Left renal pelvis (tissue), 4 donors: ENCODE measurements around the gene IER3. TPM values are rescaled to one million over a fixed set of nuclear protein-coding genes. Genes with fewer than 3 reads are reported as not detected.
"Not testable (repeated sequence)": the region's sequence is repeated elsewhere in the genome, so short reads cannot be mapped to it uniquely, and the experiment has no call there.

ENCODE experiments used
- DNase-seq, 4 donors: peaks; one replicate each; pipeline ENCODE4 v3.0.0-alpha.2; 2013; ENCODE audit warnings: low read depth in 4 of 4, low spot score in 3 of 4
- polyA plus RNA-seq, 4 donors: library from polyadenylated mRNA; unstranded; fragments of 120-200 nt; gene quantifications; one replicate each; pipeline ENCODE4 v1.2.1, GENCODE V29; 2013; ENCODE audit not compliant: insufficient read length in 4 of 4

The IER3 gene
- polyA plus RNA-seq, 4 donors = 17.5 to 23.5 (median 21.3) TPM

DNA sequence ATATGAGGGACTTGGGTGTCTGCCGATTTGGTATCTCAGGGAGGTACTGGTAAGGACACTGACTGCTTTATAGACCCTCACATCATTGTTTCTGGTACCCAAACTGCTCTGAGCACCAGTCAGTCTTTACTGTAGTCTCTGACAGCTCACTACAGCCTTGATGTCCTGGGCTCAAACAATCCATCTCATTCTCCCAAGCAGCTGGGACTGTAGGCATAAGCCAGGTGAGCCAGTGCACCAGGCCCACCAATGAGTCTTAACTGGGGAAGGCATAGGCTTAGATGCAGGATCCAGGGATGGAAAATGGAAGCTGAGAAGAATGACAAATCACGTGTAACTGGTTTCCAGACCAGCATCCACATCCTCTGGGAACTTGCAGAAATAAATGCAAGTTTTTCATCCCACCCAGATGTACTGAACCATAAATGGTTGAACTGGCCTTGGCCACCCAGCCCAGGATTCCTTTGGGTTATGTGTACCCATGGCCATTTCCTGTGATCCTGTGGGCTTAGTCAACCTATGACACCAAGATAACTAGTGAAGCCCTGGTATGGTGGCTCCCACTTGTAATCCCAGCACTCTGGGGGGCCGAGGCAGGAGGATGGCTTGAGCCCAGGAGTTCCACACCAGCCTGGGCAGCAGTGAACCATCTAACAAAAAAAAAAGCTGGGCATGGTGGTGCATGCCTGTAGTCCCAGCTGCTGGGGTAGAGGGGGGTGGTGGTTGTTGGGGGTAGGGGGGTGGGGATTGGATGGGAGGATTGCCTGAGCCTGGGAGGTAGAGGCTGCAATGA lies 18.4 kb downstream of the IER3 start:
- no peak for DNase-seq

DNA sequence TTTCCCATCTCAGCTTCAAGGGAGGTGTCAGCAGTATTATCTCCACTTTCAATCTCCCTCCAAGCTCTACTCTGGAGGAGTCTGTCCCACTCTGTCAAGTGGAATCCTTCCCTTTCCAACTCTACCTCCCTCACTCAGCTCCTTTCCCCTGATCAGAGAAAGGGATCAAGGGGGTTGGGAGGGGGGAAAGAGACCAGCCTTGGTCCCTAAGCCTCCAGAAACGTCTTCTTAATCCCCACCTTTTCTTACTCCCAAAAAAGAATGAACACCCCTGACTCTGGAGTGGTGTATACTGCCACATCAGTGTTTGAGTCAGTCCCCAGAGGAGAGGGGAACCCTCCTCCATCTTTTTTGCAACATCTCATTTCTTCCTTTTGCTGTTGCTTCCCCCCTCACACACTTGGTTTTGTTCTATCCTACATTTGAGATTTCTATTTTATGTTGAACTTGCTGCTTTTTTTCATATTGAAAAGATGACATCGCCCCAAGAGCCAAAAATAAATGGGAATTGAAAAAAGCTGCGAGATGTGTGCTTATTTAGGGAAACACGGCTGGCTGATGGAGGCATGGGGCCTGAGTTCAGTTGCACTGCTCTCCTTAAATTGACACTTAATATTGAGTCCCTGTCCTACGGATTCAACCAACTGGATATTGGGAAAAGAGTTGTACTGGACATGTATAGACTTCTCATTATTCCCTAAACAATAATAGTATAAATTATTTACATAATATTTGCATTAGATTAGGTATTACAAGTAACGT lies 19.3 kb downstream of the IER3 start:
- no peak for DNase-seq

DNA sequence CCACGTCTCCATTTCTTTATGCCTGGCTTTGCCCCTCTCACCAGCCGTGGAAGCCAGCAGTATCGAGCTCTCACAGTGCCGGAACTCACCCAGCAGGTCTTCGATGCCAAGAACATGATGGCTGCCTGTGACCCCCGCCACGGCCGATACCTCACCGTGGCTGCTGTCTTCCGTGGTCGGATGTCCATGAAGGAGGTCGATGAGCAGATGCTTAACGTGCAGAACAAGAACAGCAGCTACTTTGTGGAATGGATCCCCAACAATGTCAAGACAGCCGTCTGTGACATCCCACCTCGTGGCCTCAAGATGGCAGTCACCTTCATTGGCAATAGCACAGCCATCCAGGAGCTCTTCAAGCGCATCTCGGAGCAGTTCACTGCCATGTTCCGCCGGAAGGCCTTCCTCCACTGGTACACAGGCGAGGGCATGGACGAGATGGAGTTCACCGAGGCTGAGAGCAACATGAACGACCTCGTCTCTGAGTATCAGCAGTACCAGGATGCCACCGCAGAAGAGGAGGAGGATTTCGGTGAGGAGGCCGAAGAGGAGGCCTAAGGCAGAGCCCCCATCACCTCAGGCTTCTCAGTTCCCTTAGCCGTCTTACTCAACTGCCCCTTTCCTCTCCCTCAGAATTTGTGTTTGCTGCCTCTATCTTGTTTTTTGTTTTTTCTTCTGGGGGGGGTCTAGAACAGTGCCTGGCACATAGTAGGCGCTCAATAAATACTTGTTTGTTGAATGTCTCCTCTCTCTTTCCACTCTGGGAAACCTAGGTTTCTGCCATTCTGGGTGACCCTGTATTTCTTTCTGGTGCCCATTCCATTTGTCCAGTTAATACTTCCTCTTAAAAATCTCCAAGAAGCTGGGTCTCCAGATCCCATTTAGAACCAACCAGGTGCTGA lies 20.3 kb downstream of the IER3 start:
- DNase-seq = not testable (repeated sequence)

- DNase-seq = not testable (repeated sequence)
These were observed 21.0 kb downstream of the IER3 start for GRCh38 chr6:30723159-30723842.

DNA sequence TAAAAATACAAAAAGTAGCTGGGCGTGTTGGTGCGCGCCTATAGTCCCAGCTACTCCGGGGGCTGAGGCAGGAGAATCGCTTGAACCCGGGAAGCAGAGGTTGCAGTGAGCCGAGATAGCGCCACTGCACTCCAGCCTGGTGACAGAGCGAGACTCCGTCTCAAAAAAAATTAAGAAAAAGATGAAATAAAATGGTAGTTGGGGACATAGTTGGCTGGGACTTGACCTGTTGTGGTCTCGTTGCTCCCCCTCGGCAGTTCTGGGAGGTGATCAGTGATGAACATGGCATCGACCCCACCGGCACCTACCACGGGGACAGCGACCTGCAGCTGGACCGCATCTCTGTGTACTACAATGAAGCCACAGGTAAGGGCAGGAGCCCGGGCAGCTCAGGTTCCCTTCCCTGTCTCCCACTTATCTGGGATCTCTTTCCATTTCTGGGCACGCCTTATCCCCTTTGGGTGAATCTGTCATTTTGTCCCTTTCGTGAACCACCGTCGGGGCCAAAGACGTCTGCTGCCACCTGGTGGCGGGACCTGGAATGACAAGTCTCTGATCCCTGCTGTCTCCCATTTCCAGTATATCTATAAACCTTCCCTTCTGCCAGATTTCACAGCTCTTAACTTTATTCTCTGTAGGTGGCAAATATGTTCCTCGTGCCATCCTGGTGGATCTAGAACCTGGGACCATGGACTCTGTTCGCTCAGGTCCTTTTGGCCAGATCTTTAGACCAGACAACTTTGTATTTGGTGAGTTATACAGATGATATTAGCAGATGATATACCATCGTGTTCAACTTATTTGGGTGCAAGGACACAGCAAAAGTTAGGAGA lies 21.9 kb downstream of the IER3 start:
- DNase-seq = no peak

DNA sequence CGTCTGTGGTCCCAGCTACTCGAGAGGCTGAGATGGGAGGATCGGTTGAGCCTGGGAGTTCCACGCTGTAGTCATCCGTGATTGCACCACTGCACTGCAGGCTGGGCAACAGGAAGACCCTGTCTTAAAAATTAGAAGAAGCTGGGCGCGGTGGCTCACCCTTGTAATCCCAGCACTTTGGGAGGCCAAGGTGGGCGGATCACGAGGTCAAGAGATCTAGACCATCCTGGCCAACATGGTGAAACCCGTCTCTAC lies 22.4 kb downstream of the IER3 start:
- not testable (repeated sequence) for DNase-seq

DNA sequence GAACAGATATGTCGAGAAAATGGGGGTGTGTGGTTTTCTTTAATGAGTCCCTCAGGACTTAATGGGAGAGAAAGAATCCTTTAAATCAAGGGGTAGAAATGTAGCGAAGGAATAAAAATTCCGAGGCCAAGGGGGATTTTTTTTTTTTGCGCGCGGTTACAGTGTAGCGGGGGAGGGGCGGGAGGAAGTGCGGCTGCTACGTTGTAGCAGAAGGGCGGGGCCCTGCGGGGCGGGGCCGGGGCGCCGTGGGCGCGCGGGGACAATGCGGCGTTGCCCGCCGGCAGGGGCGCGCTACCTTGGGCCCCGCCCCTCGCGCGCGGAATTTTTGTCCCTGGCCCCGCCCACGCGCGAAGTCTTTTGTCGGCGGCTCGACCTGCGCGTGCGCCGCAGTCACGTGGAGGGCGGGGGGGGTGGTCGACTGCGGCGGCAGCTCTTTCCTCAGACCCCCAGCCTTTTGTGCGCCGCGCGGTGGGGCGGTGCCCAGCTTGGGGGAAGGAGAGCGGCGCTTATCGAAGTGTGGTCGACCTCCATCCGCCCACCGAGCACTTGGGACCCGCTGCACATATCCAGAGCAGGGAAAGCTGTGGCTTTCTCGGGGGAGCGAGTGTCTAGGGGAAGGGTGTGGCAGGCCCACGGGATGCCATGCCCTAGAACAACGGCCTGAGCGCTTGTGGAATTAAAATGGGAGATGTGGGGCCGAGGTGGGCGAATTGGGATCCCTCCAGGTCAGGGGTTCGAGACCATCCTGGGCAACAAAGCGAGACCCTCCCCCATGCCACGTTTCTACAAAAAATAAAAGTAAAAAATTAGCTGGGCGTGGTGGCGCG lies 22.9 kb downstream of the IER3 start:
- peak in 3 of 4 donors; percentile 77 to 84 (median 83) for DNase-seq

- no peak for DNase-seq
These were observed 23.6 kb downstream of the IER3 start for GRCh38 chr6:30720738-30721197.

GRCh38 chr6:30719791-30720737 lies 24.3 kb downstream of the IER3 start, which contains the start of gene TUBB:
TSS of gene TUBB (plus strand) at chr6:30720352. CDS start at chr6:30720507, 155 bp downstream.
- peak; percentile 92 to 95 (median 94) for DNase-seq

- no peak for DNase-seq
These were observed 25.0 kb downstream of the IER3 start for GRCh38 chr6:30719356-30719755.

- DNase-seq = not testable (repeated sequence)
These were observed 26.3 kb downstream of the IER3 start for GRCh38 chr6:30717845-30718720.

DNA sequence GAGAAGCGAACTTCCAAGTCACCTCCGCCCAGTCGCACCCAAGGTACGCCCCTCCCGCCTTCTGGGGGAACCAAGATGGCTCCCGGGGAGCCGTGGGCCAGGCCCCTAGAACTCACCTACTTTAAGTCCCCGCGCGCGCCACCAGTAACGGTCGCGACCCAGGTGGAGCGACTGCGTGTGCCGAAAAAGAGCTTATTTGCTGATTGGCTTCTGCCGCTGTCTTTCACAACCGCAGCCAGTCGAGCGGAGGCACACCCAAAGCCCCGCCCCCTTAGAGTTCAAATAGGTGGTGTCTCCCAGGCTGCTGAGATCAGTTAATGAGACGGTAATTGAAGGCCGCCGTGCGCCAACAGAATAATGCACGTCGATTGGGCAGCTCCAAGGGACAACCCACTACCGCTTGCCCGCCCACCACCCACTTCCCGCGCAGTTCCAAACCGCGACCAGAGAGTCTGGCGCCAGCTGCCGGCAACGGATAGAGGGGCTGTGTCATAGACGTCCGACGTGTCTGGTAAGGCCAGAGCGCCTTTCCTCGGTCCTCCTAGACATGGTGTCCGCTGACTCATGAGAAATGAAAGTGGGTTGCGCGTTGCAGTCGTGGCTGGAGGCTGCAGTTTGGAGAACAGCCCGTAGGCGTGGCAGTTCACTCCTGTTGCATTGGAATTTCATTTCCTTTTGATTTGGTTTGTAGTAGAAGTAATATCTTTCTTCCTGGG lies 27.1 kb downstream of the IER3 start, which contains the start of gene MDC1:
MDC1 (minus strand) TSS at position 153 of the 716 bp plus-strand sequence. CDS start 2,106 bp downstream, outside the sequence.
- DNase-seq = peak; percentile 97 to 99 (median 99)

DNA sequence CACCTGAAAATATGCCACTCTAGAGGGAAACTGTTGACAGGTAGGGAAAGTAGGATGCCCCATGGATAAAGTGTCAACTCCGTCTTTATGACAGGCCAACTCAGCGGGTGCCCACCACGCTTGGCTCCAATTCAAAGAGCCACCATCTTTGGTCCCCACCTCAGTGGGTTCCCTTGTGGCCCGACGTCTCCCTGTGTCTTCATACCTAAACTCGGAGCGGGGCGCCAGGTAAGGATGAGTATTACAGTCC lies 27.5 kb downstream of the IER3 start:
- DNase-seq = no peak

- DNase-seq = no peak
These were observed 30.1 kb downstream of the IER3 start for GRCh38 chr6:30714263-30714662.

DNA sequence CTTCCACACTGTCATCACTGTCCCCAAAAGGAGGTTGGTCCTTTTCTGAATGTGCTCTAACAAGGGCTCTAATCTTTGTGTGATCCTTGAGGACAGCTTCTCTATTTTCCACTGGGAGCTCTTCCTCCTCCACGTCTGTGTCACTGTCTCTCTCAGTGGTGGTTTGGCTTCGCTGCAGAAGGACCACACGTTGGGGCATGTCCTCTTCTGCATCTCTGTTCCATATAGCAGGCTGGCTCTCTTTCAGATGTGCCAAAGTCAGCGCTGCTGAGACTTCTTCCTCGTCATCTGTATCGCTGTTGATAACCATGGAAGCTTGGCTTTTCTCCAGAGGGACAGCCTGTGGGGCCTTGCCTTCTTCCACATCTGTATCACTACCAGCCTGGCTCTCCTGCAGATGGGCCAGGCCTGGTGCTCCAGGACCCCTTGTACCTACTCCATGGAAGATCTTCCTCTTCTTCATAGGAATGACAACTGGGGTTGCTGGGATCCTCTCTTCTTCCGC lies 31.9 kb downstream of the IER3 start:
- DNase-seq = no peak
